ENCODE results near the gene DAAM1. TPM values are rescaled to one million over a fixed set of nuclear protein-coding genes. Genes with fewer than 3 reads are reported as not detected.

Gene DAAM1
- polyA plus RNA-seq, 1 donor from 2014 or later: 161 TPM

- Histone ChIP-seq H3K9me2 (ENCODE audit: insufficient read depth, low read length) (no peaks in the 10 kb centered on the region), H3K9me3 (ENCODE audit: low read length) (no peaks in the 10 kb centered on the region), H3K4me3 (ENCODE audit: low read length) (no peak overlapping the region), H3K79me2 (replicated peaks; ENCODE audit: insufficient read depth, low read length) (no peaks in the 10 kb centered on the region), H2AFZ (ENCODE audit: low read depth, low read length) (no peak overlapping the region), H3K4me2 (ENCODE audit: low read length) (no peak overlapping the region), H3K27me3 (ENCODE audit: insufficient read depth, low read depth, low read length) (no peaks in the 10 kb centered on the region), H4K20me1 (ENCODE audit: insufficient read depth) (no peaks in the 10 kb centered on the region), H3K27ac (ENCODE audit: low read length) (no peak overlapping the region), H3K36me3 (ENCODE audit: insufficient read depth, low read length) (peaks cover 21% of the 10 kb centered on the region), H3F3A (ENCODE audit: insufficient read depth, low read length, poor library complexity, severe bottlenecking) (no peaks in the 10 kb centered on the region), H3K9ac (ENCODE audit: low read length) (no peak overlapping the region)
- TF ChIP-seq SMC3 (conservative IDR thresholded peaks at IDR 0.05; ENCODE audit: poor library complexity) (no peak), RAD21 (conservative IDR thresholded peaks at IDR 0.05) (no peak), TAF1 (IDR thresholded peaks at IDR 0.05; ENCODE audit: low read depth) (no peak), EP300 (conservative IDR thresholded peaks at IDR 0.05; ENCODE audit: poor library complexity, severe bottlenecking) (no peak), POLR2AphosphoS5 (IDR thresholded peaks at IDR 0.05) (no peak), CTCF (IDR thresholded peaks at IDR 0.05; ENCODE audit: poor library complexity, severe bottlenecking) (no peak), REST (IDR thresholded peaks at IDR 0.05; ENCODE audit: borderline replicate concordance) (no peak), EZH2 (IDR thresholded peaks at IDR 0.05; ENCODE audit: borderline replicate concordance, insufficient read depth, low read length, poor library complexity, severe bottlenecking) (no peak), MXI1 (conservative IDR thresholded peaks at IDR 0.05; ENCODE audit: poor library complexity, severe bottlenecking) (no peak)
Measured at GRCh38 chr14:59325906-59326305, 137.4 kb downstream of the DAAM1 start.

- Histone ChIP-seq H3K27ac (ENCODE audit: low read length) (no peak overlapping the region), H3K9me2 (ENCODE audit: insufficient read depth, low read length) (no peaks in the 10 kb centered on the region), H3K4me3 (ENCODE audit: low read length) (no peak overlapping the region), H3K79me2 (replicated peaks; ENCODE audit: insufficient read depth, low read length) (no peaks in the 10 kb centered on the region), H4K20me1 (ENCODE audit: insufficient read depth) (no peaks in the 10 kb centered on the region), H3K9ac (ENCODE audit: low read length) (no peak overlapping the region), H3K4me2 (ENCODE audit: low read length) (no peak overlapping the region), H3F3A (ENCODE audit: insufficient read depth, low read length, poor library complexity, severe bottlenecking) (no peaks in the 10 kb centered on the region), H3K27me3 (ENCODE audit: insufficient read depth, low read depth, low read length) (no peaks in the 10 kb centered on the region), H3K36me3 (ENCODE audit: insufficient read depth, low read length) (peaks cover 39% of the 10 kb centered on the region), H2AFZ (ENCODE audit: low read depth, low read length) (no peak overlapping the region), H3K9me3 (ENCODE audit: low read length) (no peaks in the 10 kb centered on the region)
- TF ChIP-seq TAF1 (IDR thresholded peaks at IDR 0.05; ENCODE audit: low read depth): no peak
- TF ChIP-seq MXI1 (conservative IDR thresholded peaks at IDR 0.05; ENCODE audit: poor library complexity, severe bottlenecking): no peak
- TF ChIP-seq POLR2AphosphoS5 (IDR thresholded peaks at IDR 0.05): no peak
- no peak for TF ChIP-seq REST (IDR thresholded peaks at IDR 0.05; ENCODE audit: borderline replicate concordance)
- TF ChIP-seq CTCF (IDR thresholded peaks at IDR 0.05; ENCODE audit: poor library complexity, severe bottlenecking): no peak
- no peak for TF ChIP-seq RAD21 (conservative IDR thresholded peaks at IDR 0.05)
- no peak for TF ChIP-seq EZH2 (IDR thresholded peaks at IDR 0.05; ENCODE audit: borderline replicate concordance, insufficient read depth, low read length, poor library complexity, severe bottlenecking)
- TF ChIP-seq SMC3 (conservative IDR thresholded peaks at IDR 0.05; ENCODE audit: poor library complexity): no peak
- TF ChIP-seq EP300 (conservative IDR thresholded peaks at IDR 0.05; ENCODE audit: poor library complexity, severe bottlenecking): no peak
Measured at GRCh38 chr14:59328454-59328853, 140.0 kb downstream of the DAAM1 start.

Data from neural cell (in vitro differentiated cells).